SK-N-SH treated with all-trans-retinoic acid at 6 μM for 48 hours (cell line): Measurements from ENCODE around the gene SGK2.

Experiments used
- ATAC-seq: fragments of 200-7000 bp; cut with Tn5 transposase; 3 replicates; pipeline ENCODE4 v1.9.1; 2020; ENCODE audit warnings: mild to moderate bottlenecking, moderate library complexity
- ARNTL ChIP-seq: fragments of 450-650 bp; formaldehyde crosslinking; IDR thresholded peaks from 2 replicates; pipeline ENCODE4 v1.5.0; 2020; ENCODE audit warnings: low read depth, mild to moderate bottlenecking, moderate library complexity, borderline replicate concordance
- CREB5 ChIP-seq: fragments of 250-450 bp; sonication (Bioruptor Pico); IDR thresholded peaks from 2 replicates; pipeline ENCODE4 v1.5.1; 2020; ENCODE audit warnings: low read depth, mild to moderate bottlenecking, moderate library complexity
- CSDC2 ChIP-seq: fragments of 250-450 bp; sonication (Bioruptor Pico); IDR thresholded peaks from 2 replicates; pipeline ENCODE4 v1.5.0; 2020; ENCODE audit warnings: mild to moderate bottlenecking, moderate library complexity
- CSRNP3 ChIP-seq: fragments of 250-450 bp; sonication (Bioruptor Pico); IDR thresholded peaks from 2 replicates; pipeline ENCODE4 v1.5.1; 2021; ENCODE audit warnings: mild to moderate bottlenecking, moderate library complexity
- ESRRG ChIP-seq: fragments of 250-450 bp; sonication (Bioruptor Pico); IDR thresholded peaks from 2 replicates; pipeline ENCODE4 v1.6.1; 2021; ENCODE audit warnings: mild to moderate bottlenecking
- GLIS3 ChIP-seq: fragments of 250-450 bp; sonication (Bioruptor Pico); IDR thresholded peaks from 2 replicates; pipeline ENCODE4 v1.5.0; 2020; ENCODE audit warnings: mild to moderate bottlenecking, moderate library complexity
- OSR1 ChIP-seq: fragments of 250-450 bp; sonication (Bioruptor Pico); IDR thresholded peaks from 2 replicates; pipeline ENCODE4 v1.8.0; 2022; ENCODE audit warnings: moderate library complexity, mild to moderate bottlenecking, inconsistent platforms
- PATZ1 ChIP-seq: fragments of 250-450 bp; sonication (Bioruptor Pico); IDR thresholded peaks from 2 replicates; pipeline ENCODE4 v1.8.0; 2020; ENCODE audit warnings: mild to moderate bottlenecking, moderate library complexity, borderline replicate concordance
- POU6F1 ChIP-seq: fragments of 250-450 bp; sonication (Bioruptor Pico); IDR thresholded peaks from 2 replicates; pipeline ENCODE4 v1.8.0; 2021; ENCODE audit warnings: low read depth, mild to moderate bottlenecking, moderate library complexity, borderline replicate concordance
- RARB ChIP-seq: fragments of 250-450 bp; sonication (Bioruptor Pico); IDR thresholded peaks from 2 replicates; pipeline ENCODE4 v1.8.0; 2021; ENCODE audit warnings: mild to moderate bottlenecking, moderate library complexity
- SNAI2 ChIP-seq: fragments of 250-450 bp; sonication (Bioruptor Pico); IDR thresholded peaks from 2 replicates; pipeline ENCODE4 v1.5.0; 2020; ENCODE audit warnings: mild to moderate bottlenecking, moderate library complexity
- TCF4 ChIP-seq: fragments of 250-450 bp; sonication (Bioruptor Pico); IDR thresholded peaks from 2 replicates; pipeline ENCODE4 v1.8.0; 2021; ENCODE audit warnings: mild to moderate bottlenecking, moderate library complexity, borderline replicate concordance
- TOX ChIP-seq: fragments of 250-450 bp; sonication (Bioruptor Pico); IDR thresholded peaks from 2 replicates; pipeline ENCODE4 v1.8.0; 2021; ENCODE audit warnings: mild to moderate bottlenecking, moderate library complexity, borderline replicate concordance
- TSHZ2 ChIP-seq: fragments of 250-450 bp; sonication (Bioruptor Pico); IDR thresholded peaks from 2 replicates; pipeline ENCODE4 v1.5.0; 2020; ENCODE audit warnings: mild to moderate bottlenecking, moderate library complexity
- ZFP3 ChIP-seq: fragments of 250-450 bp; sonication (Bioruptor Pico); IDR thresholded peaks from 2 replicates; pipeline ENCODE4 v1.5.0; 2020; ENCODE audit warnings: mild to moderate bottlenecking, moderate library complexity
- ZFP30 ChIP-seq: fragments of 450-650 bp; formaldehyde crosslinking; IDR thresholded peaks from 2 replicates; pipeline ENCODE4 v1.5.0; 2022; ENCODE audit warnings: mild to moderate bottlenecking, moderate library complexity
- ZNF565 ChIP-seq: fragments of 450-650 bp; formaldehyde crosslinking; conservative IDR thresholded peaks from 2 replicates; pipeline ENCODE4 v1.5.0; 2020; ENCODE audit warnings: low read depth, mild to moderate bottlenecking, moderate library complexity
- ZNF8 ChIP-seq: fragments of 450-650 bp; formaldehyde crosslinking; IDR thresholded peaks from 2 replicates; pipeline ENCODE4 v1.5.0; 2020; ENCODE audit warnings: mild to moderate bottlenecking, moderate library complexity

Gene SGK2

GRCh38 chr20:43570496-43570895 lies 11.7 kb downstream of the SGK2 start:
- no peak for TF ChIP-seq SNAI2 (CRISPR knock-in tag)
- no peak for TF ChIP-seq RARB (CRISPR knock-in tag)
- ATAC-seq, result no peak

- TF ChIP-seq CREB5 (CRISPR knock-in tag), result no peak
- no peak for TF ChIP-seq OSR1 (CRISPR knock-in tag)
- no peak for TF ChIP-seq CSDC2 (CRISPR knock-in tag)
- ATAC-seq, result no peak
Measured at GRCh38 chr20:43571310-43571709, 12.5 kb downstream of the SGK2 start.

- ATAC-seq, result no peak
- no peak for TF ChIP-seq CSRNP3 (CRISPR knock-in tag)
- no peak for TF ChIP-seq CREB5 (CRISPR knock-in tag)
- TF ChIP-seq CSDC2 (CRISPR knock-in tag), result no peak
- TF ChIP-seq ESRRG (CRISPR knock-in tag), result no peak
- TF ChIP-seq ZFP3 (CRISPR knock-in tag), result no peak
- TF ChIP-seq GLIS3, result no peak
- no peak for TF ChIP-seq TCF4
- no peak for TF ChIP-seq ZNF8 (CRISPR knock-in tag)
- no peak for TF ChIP-seq POU6F1 (CRISPR knock-in tag)
- TF ChIP-seq RARB (CRISPR knock-in tag), result no peak
- TF ChIP-seq ZNF565 (CRISPR knock-in tag), result no peak
- TF ChIP-seq OSR1 (CRISPR knock-in tag), result no peak
- no peak for TF ChIP-seq TSHZ2 (CRISPR knock-in tag)
- TF ChIP-seq ZFP30 (CRISPR knock-in tag), result no peak
- TF ChIP-seq TOX, result no peak
- no peak for TF ChIP-seq SNAI2 (CRISPR knock-in tag)
Measured at GRCh38 chr20:43571771-43572170, 12.9 kb downstream of the SGK2 start.

- no peak for TF ChIP-seq POU6F1 (CRISPR knock-in tag)
- TF ChIP-seq SNAI2 (CRISPR knock-in tag), result no peak
- TF ChIP-seq PATZ1 (CRISPR knock-in tag), result no peak
- TF ChIP-seq ARNTL (CRISPR knock-in tag), result no peak
- ATAC-seq, result no peak
Measured at GRCh38 chr20:43572891-43573290, 14.1 kb downstream of the SGK2 start.
